HG02623 (cell line): Measurements from ENCODE around the gene CTNNA3.

Experiments used
- ATAC-seq: cut with Tn5 transposase; IDR thresholded peaks from one replicate; pipeline ENCODE4 v1.9.1; 2021; ENCODE audit warnings: moderate library complexity; ENCODE audit not compliant: unreplicated experiment

CTNNA3 gene

GRCh38 chr10:67050415-67050814 lies 645.6 kb downstream of the CTNNA3 start:
- ATAC-seq: no peak

GRCh38 chr10:67049988-67050387 lies 646.0 kb downstream of the CTNNA3 start:
- no peak for ATAC-seq

DNA sequence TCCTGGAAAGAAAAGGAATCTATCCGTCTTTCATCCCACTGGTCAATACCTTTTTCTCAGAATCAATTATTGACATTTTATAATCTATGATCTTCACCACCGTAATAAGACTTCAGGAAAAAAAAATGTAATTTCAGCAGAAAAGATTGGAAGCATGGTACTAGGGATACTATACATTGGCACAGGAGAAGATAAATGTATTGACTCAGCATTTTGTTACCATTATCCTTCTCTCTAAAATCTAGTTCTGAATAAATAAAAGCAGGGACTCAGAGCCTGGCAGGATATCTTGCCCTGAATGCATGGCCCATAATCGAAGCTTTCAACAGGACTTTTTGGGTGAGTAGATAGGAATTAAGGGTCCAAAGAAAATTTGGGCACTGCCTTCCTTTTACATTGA lies 649.5 kb downstream of the CTNNA3 start:
- no peak for ATAC-seq

DNA sequence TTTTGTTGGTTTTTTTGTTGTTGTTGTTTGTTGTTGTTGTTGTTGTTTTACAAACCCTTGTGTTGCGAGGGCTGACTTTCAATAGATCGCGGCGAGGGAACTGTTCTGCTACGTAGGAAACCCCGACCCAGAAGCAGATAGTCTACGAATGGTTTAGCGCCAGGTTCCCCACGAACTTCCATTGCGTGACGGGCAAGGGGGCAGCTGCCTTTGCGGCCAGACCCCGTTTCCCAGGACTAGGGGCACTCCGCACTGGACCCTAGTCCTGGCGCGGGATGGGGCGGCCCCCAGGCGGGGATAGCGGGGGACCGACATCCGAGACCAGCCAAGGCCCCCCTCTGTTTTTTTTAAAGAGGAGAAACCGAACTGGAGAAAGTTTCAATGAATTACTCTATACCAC lies 650.6 kb downstream of the CTNNA3 start:
- ATAC-seq: no peak

DNA sequence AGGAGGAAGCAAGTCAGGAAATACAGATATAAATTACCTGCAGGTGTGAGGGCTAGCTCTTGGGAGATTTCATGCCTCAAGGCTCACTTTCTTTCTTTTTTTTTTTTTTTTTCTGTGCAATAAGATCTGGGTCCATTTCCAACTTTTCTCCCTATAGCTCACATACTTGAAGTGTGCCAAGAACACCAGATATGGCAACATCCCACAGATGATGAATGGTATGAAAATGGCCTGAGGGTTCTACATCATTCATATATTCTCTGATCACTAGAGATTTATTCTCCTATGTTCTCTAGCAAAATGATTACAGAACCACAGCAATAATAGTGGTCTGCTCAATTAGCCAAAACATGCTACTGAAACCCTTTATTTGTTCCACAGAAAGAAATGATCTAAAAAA lies 653.0 kb downstream of the CTNNA3 start:
- ATAC-seq: no peak

DNA sequence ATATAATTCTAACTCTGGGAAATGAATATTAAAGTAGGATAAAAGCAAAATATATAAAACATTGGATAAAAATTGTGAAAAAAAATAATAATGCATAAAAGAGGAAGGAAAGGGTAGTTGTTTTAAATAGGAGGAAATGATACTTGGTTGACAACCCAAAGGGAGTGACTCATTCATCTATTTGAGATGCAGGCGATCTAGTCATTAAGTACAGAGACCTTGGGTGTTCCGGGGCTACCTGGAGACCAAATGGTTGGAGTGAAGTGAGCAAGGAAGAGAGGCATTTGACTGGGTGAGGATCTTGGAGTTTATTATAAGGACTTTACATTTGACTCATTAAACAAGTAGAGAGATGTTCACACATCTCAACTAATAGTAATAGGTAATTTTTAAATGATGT lies 659.2 kb downstream of the CTNNA3 start:
- no peak for ATAC-seq

GRCh38 chr10:67033878-67034277 lies 662.1 kb downstream of the CTNNA3 start:
- no peak for ATAC-seq

GRCh38 chr10:67022099-67022498 lies 673.9 kb downstream of the CTNNA3 start:
- ATAC-seq: no peak

DNA sequence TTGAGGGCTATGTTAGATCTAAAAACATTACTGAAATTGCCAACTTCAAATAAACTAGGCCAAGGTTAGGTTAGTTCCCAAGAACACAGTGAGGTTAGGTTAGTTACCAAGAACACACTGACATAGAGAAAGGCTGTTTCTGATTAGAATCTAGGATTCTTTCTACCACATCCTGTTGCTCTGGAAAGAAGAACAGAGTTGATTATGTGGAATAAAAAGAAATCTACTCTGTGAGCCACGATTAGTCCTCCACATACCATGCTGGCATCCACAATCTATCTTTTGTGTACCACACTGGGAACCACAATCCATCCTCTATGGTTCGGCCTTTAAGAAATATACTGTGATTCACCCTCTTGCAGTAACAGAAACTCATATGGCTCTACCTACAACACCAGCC lies 678.8 kb downstream of the CTNNA3 start:
- ATAC-seq: no peak

GRCh38 chr10:67015225-67015624 lies 680.8 kb downstream of the CTNNA3 start:
- ATAC-seq: no peak

GRCh38 chr10:67011981-67012380 lies 684.0 kb downstream of the CTNNA3 start:
- ATAC-seq: no peak

DNA sequence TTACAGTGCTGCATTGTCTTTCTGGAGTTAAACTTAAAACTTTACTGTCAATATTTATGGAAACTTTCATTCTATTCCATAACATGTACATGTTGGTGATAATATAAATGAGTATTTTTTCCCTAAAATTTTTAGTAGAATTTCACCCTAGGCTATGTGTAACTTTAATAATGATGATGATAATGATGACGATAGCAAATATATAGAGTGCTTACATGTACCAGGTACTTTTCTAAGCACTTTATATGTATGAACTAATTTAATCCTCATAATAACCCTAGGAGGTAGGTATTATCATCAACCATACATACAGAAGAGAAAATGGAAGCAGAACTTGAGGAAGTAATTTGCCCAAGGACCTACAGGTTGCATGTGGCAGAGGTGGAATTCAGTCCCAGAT lies 684.5 kb downstream of the CTNNA3 start:
- no peak for ATAC-seq

- ATAC-seq: no peak
Observed at GRCh38 chr10:67005981-67006380, 690.0 kb downstream of the CTNNA3 start.

- ATAC-seq: no peak
Observed at GRCh38 chr10:67004690-67005089, 691.3 kb downstream of the CTNNA3 start.

GRCh38 chr10:66999762-67000545 lies 696.0 kb downstream of the CTNNA3 start:
- no peak for ATAC-seq

- ATAC-seq: no peak
Observed at GRCh38 chr10:66996996-66997395, 699.0 kb downstream of the CTNNA3 start.

GRCh38 chr10:66990143-66990830 lies 705.7 kb downstream of the CTNNA3 start:
- no peak for ATAC-seq

GRCh38 chr10:66983475-66983818 lies 712.5 kb downstream of the CTNNA3 start:
- no peak for ATAC-seq

DNA sequence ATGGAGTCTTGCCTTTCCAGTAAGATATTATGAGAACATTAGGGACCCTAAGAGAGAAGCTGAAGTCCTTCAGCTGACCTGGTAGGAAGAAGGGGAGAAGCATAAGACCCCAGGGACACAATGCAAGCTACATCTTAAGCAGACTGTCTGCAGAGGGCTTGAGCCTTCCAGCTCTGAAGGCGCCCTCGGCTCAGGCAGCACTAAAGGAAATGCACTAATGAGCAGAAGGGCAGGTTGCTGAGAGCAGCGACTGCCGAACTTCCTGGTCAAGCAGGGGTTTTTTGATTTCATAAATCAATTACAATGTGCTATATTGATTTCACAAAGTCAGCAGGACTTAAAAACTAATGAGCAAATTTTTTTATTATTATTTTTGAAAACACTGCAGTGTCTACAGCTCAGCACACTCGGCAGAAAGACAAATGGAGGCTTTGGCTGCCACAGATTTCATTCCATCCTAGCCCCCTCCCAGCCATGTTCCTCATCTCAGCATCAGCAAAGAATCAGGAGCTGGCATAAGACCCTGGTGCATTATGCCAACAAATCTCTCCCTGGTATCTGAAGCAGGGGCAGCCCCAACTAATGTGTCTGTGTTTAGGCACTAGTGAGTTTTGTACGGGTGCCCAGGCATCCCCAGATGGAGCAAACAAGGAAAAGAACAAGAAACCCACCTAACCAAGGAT lies 713.1 kb downstream of the CTNNA3 start:
- ATAC-seq: no peak

DNA sequence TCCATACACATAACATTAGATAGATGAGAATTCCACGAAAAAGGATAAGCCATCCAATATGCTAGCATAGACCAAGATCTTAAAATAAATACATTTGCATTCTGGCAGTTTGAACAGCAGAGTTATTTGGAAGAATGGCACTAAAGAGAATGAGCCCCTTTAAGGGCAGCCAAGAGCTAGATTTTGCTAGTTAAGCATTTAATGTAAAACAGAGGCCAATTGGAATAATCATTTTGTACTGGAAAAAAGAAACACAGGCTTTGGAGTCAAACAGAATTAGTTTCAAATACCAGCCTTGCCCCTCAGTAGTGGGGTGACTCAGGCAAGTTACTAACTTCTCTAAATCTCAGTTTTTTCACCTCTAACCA lies 714.0 kb downstream of the CTNNA3 start:
- no peak for ATAC-seq

DNA sequence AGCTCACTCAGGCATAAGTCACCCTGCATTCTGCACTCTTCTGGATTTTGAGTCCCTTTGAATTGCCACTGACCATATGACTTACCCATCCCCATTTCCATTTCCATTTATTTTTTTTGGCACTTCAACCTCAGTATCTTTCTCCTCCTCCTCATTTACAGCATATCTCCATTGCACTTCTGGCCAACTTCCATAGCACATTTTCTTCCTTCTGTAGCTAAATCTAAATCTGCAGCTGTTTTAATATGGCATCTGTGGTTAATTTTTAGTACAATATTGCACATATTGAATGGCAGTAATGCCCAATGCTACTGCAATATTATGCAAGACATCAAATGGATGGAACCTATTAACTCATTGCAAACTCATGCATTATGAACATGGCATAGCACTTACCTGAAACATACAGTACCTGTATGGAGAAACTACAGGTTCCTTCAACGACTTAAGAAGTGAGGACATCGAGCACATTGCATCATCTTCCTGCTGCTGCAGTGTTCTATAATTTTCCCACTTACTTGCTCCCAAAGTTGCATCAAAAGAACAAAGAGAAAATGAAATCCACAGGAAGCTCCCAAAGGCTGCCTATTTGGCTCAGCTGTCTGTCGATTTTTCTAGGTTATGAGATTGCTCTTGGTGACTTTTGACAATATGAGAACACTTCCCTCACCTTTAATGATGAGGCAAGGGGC lies 714.5 kb downstream of the CTNNA3 start:
- ATAC-seq: no peak
